ENCODE results near the gene TCERG1L. TPM values are rescaled to one million over a fixed set of nuclear protein-coding genes. Genes with fewer than 3 reads are reported as not detected.

Gene TCERG1L
- polyA plus RNA-seq, 3 donors from 2014 or later: not detected

DNA sequence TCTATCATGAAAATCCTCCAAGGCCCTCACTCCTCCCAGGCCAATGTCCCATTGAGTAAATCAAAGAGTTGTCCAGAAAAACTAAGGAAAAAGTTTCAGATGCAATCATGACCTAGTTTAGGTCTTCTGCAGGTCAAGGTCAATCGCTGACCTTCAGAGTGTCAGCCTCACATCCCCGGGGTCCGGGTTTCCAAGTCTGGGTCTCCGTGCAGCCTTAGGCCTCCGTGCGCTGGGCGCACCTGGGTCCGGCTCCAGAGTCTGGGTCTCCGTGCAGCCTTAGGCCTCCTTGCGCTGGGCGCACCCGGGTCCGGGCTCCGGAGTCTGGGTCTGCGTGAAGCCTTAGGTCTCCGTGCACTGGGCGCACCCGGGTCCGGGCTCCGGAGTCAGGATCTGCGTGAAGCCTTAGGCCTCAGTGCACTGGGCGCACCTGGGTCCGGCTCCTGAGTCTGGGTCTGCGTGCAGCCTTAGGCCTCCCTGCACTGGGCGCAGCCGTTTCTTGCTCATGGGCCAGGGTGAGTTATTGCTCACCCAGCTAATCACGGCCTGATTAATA, 236.2 kb downstream of the TCERG1L start:
- no peak for DNase-seq
- H3K4me1 Mint-ChIP-seq: no peaks in the 10 kb centered on the region
- H3K4me3 Mint-ChIP-seq: no peak overlapping the region
- no peaks in the 10 kb centered on the region for H3K36me3 Mint-ChIP-seq
- H3K27me3 Mint-ChIP-seq (ENCODE audit: low read depth in 3 of 3): peaks cover 0 to 3% (median 0%) of the 10 kb centered on the region in 3 donors
- peaks cover 0 to 2% (median 0%) of the 10 kb centered on the region in 6 donors for H3K9me3 Mint-ChIP-seq
- no peak overlapping the region for H3K27ac Mint-ChIP-seq

DNA sequence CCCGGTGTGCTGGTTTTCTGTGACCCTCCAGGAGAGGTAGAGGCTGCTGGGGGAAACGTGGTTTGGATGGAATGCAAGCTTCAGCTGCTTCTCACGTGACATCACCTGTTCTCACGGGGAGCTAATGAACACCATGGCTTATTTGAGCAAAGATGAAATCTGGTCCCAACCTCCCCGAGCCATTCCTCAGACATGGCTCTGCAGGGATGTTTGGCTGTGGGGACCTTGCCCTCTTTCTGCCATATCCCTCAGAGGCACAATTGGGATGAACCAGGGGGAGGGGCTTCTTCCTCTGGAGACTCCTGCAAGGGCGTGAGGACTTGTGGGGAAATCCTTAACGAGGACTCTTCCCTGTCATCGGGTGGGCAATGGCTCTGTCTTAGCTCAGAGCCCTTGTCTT, 236.8 kb downstream of the TCERG1L start:
- no peaks in the 10 kb centered on the region for H3K36me3 Mint-ChIP-seq
- no peak overlapping the region for H3K4me3 Mint-ChIP-seq
- H3K9me3 Mint-ChIP-seq: peaks cover 0 to 2% (median 0%) of the 10 kb centered on the region in 6 donors
- no peak overlapping the region for H3K27ac Mint-ChIP-seq
- no peak for DNase-seq
- no peaks in the 10 kb centered on the region for H3K27me3 Mint-ChIP-seq (ENCODE audit: low read depth in 3 of 3)
- H3K4me1 Mint-ChIP-seq: no peaks in the 10 kb centered on the region

DNA sequence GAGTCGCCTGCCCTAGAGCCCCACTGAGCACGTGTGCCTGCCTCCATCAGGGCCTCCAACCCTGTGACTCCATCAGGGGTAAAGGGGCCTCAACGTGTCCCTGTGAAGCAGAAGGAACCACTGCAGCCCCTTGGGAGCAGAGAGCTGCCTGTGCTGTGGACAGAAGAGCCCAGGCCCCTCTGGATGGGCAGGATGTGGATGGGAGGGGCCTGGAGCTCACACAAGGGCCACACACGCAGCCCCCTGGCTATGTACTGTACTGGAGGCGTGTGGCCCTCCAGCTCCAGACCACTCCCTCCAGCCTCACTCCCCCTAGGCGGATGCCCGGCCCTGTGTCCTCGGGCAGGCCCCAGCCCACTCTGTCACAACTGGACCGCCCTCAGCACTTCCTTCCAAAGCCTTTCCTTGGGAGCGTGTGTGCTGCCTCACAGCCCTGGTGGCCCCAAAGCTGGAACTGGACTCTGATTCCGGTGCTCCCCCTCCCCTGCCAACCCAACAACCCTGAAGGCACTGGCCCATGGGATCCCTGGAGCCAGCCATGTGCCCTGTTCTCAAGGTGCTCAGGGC, 238.0 kb downstream of the TCERG1L start:
- no peak for DNase-seq
- Mint-ChIP-seq H3K4me3 (no peak overlapping the region), H3K36me3 (no peaks in the 10 kb centered on the region), H3K27me3 (ENCODE audit: low read depth in 3 of 3) (no peaks in the 10 kb centered on the region), H3K4me1 (no peaks in the 10 kb centered on the region), H3K9me3 (peaks cover 0 to 2% (median 0%) of the 10 kb centered on the region in 6 donors), H3K27ac (no peak overlapping the region)

GRCh38 chr10:131072651-131073468, 238.7 kb downstream of the TCERG1L start:
- no peak for DNase-seq
- no peaks in the 10 kb centered on the region for H3K27me3 Mint-ChIP-seq (ENCODE audit: low read depth in 3 of 3)

GRCh38 chr10:131071721-131072120, 239.8 kb downstream of the TCERG1L start:
- H3K4me3 Mint-ChIP-seq: no peak overlapping the region
- no peaks in the 10 kb centered on the region for H3K4me1 Mint-ChIP-seq
- no peak for DNase-seq
- no peaks in the 10 kb centered on the region for H3K36me3 Mint-ChIP-seq
- H3K27me3 Mint-ChIP-seq (ENCODE audit: low read depth in 3 of 3): peaks cover 0 to 2% (median 0%) of the 10 kb centered on the region in 3 donors
- no peak overlapping the region for H3K27ac Mint-ChIP-seq
- peaks cover 0 to 2% (median 0%) of the 10 kb centered on the region in 6 donors for H3K9me3 Mint-ChIP-seq

More at GRCh38 chr10:131072651-131073468, 238.7 kb downstream of the TCERG1L start:
- H3K9me3 Mint-ChIP-seq: peaks cover 0 to 2% (median 0%) of the 10 kb centered on the region in 6 donors
- no peaks in the 10 kb centered on the region for H3K36me3 Mint-ChIP-seq
- no peaks in the 10 kb centered on the region for H3K4me1 Mint-ChIP-seq
- no peak overlapping the region for H3K4me3 Mint-ChIP-seq
- no peak overlapping the region for H3K27ac Mint-ChIP-seq

DNA sequence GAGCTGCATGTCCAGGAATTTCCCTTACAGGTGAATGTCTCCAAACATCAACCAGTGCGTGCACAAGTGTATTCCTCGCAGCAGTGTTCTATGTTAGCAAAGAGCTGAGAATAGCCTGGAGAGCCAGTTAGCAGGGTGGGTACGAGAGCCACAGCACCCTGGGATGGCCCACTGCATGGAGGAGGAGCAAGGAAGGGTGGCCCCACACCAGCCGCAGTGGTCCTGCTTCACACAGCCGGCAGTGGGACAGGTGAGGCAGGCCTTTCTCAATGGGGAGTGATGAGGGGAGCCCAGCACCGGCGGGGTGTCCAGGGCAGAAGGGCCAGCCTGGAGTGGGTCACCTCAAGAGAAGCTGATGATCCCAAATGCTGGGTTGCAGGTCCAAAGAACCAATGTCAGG, 240.7 kb downstream of the TCERG1L start:
- Mint-ChIP-seq H3K27me3 (ENCODE audit: low read depth in 3 of 3) (peaks cover 0 to 2% (median 0%) of the 10 kb centered on the region in 3 donors), H3K36me3 (no peaks in the 10 kb centered on the region), H3K4me1 (no peaks in the 10 kb centered on the region), H3K4me3 (no peak overlapping the region), H3K9me3 (peaks cover 0 to 2% (median 0%) of the 10 kb centered on the region in 6 donors), H3K27ac (no peak overlapping the region)
- DNase-seq: no peak

- no peaks in the 10 kb centered on the region for H3K4me1 Mint-ChIP-seq
- peaks cover 2% of the 10 kb centered on the region in 3 donors for H3K27me3 Mint-ChIP-seq (ENCODE audit: low read depth in 3 of 3)
- H3K4me3 Mint-ChIP-seq: no peak overlapping the region
- no peak overlapping the region for H3K27ac Mint-ChIP-seq
- DNase-seq: no peak
- H3K36me3 Mint-ChIP-seq: no peaks in the 10 kb centered on the region
- H3K9me3 Mint-ChIP-seq: peaks cover 0 to 5% (median 0%) of the 10 kb centered on the region in 6 donors
Observed at GRCh38 chr10:131068760-131069159, 242.8 kb downstream of the TCERG1L start.

DNA sequence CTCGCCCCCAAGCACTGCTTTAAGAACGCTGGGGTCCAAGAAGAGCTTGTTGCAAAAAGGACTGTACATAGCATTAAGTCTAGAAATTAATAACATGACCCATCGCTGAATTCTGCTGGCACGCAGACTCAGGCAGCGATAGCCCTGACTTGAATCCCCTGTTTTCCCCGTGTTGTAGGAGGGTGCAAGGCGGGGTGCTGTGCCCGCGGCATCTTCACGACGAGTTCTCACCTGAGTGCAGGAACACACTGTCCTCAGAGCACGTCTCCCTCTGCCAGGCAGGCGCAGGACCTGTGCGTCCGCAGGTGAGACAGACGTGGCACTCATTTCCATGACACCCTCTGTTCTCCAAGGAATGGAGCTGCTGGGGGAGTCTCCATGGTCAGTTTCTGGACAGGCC, 243.2 kb downstream of the TCERG1L start:
- no peak for DNase-seq
- no peaks in the 10 kb centered on the region for H3K36me3 Mint-ChIP-seq
- peaks cover 2% of the 10 kb centered on the region in 3 donors for H3K27me3 Mint-ChIP-seq (ENCODE audit: low read depth in 3 of 3)
- peaks cover 0 to 5% (median 0%) of the 10 kb centered on the region in 6 donors for H3K9me3 Mint-ChIP-seq
- H3K4me3 Mint-ChIP-seq: no peak overlapping the region
- H3K4me1 Mint-ChIP-seq: no peaks in the 10 kb centered on the region
- no peak overlapping the region for H3K27ac Mint-ChIP-seq

- H3K4me3 Mint-ChIP-seq: no peak overlapping the region
- DNase-seq: no peak
- H3K4me1 Mint-ChIP-seq: no peaks in the 10 kb centered on the region
- H3K27me3 Mint-ChIP-seq (ENCODE audit: low read depth in 3 of 3): peaks cover 2% of the 10 kb centered on the region in 3 donors
- no peaks in the 10 kb centered on the region for H3K36me3 Mint-ChIP-seq
- peaks cover 0 to 5% (median 0%) of the 10 kb centered on the region in 6 donors for H3K9me3 Mint-ChIP-seq
- no peak overlapping the region for H3K27ac Mint-ChIP-seq
Observed at GRCh38 chr10:131067690-131068089, 243.8 kb downstream of the TCERG1L start.

DNA sequence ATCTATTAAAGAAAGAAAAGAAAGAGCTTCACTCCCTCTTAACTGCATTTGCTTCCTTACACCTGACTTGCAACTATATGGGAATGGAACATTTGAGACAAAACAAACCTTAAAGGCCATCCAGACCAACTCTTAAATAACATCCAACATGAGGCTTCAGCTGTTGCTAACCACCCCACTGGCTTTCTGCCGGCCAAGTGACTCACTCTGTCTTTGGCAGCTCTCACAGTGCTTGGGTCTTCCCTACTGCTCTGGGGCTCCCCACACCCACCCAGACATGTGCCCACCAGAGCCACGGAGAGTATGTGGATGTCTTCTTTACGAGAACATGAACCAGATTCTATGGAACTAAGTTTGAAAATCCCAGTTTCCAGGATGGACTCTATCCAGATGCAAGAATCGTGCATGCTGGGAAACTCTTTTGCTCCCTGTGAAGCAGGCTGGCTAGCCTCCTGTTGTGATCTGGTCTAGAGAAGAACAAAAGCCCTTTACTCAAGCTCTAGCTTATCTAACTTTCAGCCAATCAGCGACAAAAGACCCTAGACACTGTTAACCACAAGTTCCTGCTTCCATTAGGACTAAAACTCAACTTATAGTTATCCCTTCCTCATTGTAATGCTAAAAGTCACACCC, 245.7 kb downstream of the TCERG1L start:
- Mint-ChIP-seq H3K36me3 (no peaks in the 10 kb centered on the region), H3K27ac (no peak overlapping the region), H3K4me3 (no peak overlapping the region), H3K27me3 (ENCODE audit: low read depth in 3 of 3) (peaks cover 2% of the 10 kb centered on the region in 3 donors), H3K9me3 (peaks cover 0 to 6% (median 0%) of the 10 kb centered on the region in 6 donors), H3K4me1 (no peaks in the 10 kb centered on the region)
- no peak for DNase-seq

DNA sequence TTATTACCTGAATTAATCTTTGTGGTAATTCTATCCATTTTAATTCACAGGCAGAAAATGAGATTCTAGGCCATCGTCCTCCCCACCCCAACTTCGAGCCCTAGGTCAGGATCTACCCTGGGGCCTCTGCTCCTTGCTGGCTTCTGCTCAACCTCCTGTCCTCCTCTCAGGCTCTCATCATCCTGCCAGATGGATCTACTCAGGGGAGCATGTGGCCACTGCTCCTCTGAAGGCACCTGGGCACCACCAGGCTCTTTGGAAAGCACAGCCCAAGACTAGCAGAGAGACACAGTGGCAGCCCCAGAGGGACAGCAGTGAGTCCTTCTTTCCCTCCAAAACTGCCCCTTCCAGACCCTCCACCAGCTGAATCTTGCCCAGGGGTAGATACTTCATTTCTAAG, 248.2 kb downstream of the TCERG1L start:
- no peaks in the 10 kb centered on the region for H3K4me1 Mint-ChIP-seq
- H3K4me3 Mint-ChIP-seq: no peak overlapping the region
- H3K27ac Mint-ChIP-seq: no peak overlapping the region
- H3K9me3 Mint-ChIP-seq: peaks cover 0 to 6% (median 0%) of the 10 kb centered on the region in 6 donors
- H3K27me3 Mint-ChIP-seq (ENCODE audit: low read depth in 3 of 3): peaks cover 2% of the 10 kb centered on the region in 3 donors
- no peaks in the 10 kb centered on the region for H3K36me3 Mint-ChIP-seq
- DNase-seq: no peak

- H3K27me3 Mint-ChIP-seq (ENCODE audit: low read depth in 3 of 3): peaks cover 2% of the 10 kb centered on the region in 3 donors
- H3K27ac Mint-ChIP-seq: no peak overlapping the region
- peaks cover 0 to 6% (median 0%) of the 10 kb centered on the region in 6 donors for H3K9me3 Mint-ChIP-seq
- no peak overlapping the region for H3K4me3 Mint-ChIP-seq
- H3K4me1 Mint-ChIP-seq: no peaks in the 10 kb centered on the region
- no peaks in the 10 kb centered on the region for H3K36me3 Mint-ChIP-seq
- DNase-seq: no peak
Observed at GRCh38 chr10:131062621-131063260, 248.8 kb downstream of the TCERG1L start.

- Mint-ChIP-seq H3K27ac (no peak overlapping the region), H3K4me3 (no peak overlapping the region), H3K27me3 (ENCODE audit: low read depth in 3 of 3) (peaks cover 2 to 3% (median 2%) of the 10 kb centered on the region in 3 donors), H3K36me3 (no peaks in the 10 kb centered on the region), H3K9me3 (peaks cover 0 to 6% (median 0%) of the 10 kb centered on the region in 6 donors), H3K4me1 (no peaks in the 10 kb centered on the region)
- no peak for DNase-seq
Observed at GRCh38 chr10:131061216-131061615, 250.3 kb downstream of the TCERG1L start.

Data from immature natural killer cell (primary cell).